Brain microvascular endothelial cell (primary cell): ENCODE measurements around the gene SLC1A4.
"Not testable (repeated sequence)": the region's sequence is repeated elsewhere in the genome, so short reads cannot be mapped to it uniquely, and the experiment has no call there.

Experiments used
- DNase-seq: peaks from one replicate; pipeline ENCODE4 v3.0.0-alpha.2; 2020
- H3K27ac ChIP-seq: fragments of 250-450 bp; sonication (Bioruptor Pico); 2 replicates; pipeline ENCODE4 v1.5.1; 2020; ENCODE audit warnings: mild to moderate bottlenecking, moderate library complexity
- H3K27me3 ChIP-seq: fragments of 250-450 bp; sonication (Bioruptor Pico); replicated peaks from 2 replicates; pipeline ENCODE4 v1.5.1; 2020; ENCODE audit warnings: mild to moderate bottlenecking
- H3K36me3 ChIP-seq: fragments of 250-450 bp; sonication (Bioruptor Pico); replicated peaks from 2 replicates; pipeline ENCODE4 v1.5.1; 2020; ENCODE audit warnings: mild to moderate bottlenecking
- H3K4me3 ChIP-seq: 2 replicates; pipeline ENCODE4 v1.5.1; 2011; ENCODE audit warnings: low read depth, mild to moderate bottlenecking, control low read depth, low read length, moderate library complexity
- CTCF ChIP-seq: IDR thresholded peaks from 2 replicates; pipeline ENCODE4 v1.5.1; 2011; ENCODE audit warnings: low read depth, mild to moderate bottlenecking, moderate library complexity, low read length, control low read depth, inconsistent platforms; ENCODE audit errors: missing control alignments
- in situ Hi-C: cut with HindIII; loops from 2 replicates; pipeline ENCODE4 v1.10.0; 2017; ENCODE audit warnings: low sequenced_read_pairs, low pct_ligation_motif_present

Gene SLC1A4

GRCh38 chr2:65016789-65017188 is 27.6 kb downstream of the SLC1A4 start:
- H3K4me3 ChIP-seq = no peak overlapping the region
- peaks cover 6% of the 10 kb centered on the region for H3K36me3 ChIP-seq
- no peaks in the 10 kb centered on the region for H3K27me3 ChIP-seq
- TF ChIP-seq CTCF = no peak
- DNase-seq = no peak
- in situ Hi-C loops = no loop called here
- H3K27ac ChIP-seq = no peak overlapping the region

GRCh38 chr2:65017335-65017734 is 28.1 kb downstream of the SLC1A4 start:
- TF ChIP-seq CTCF = peak; percentile 42
- peaks cover 6% of the 10 kb centered on the region for H3K36me3 ChIP-seq
- no peak overlapping the region for H3K27ac ChIP-seq
- H3K27me3 ChIP-seq = no peaks in the 10 kb centered on the region
- no peak for DNase-seq
- in situ Hi-C loops = no loop called here
- H3K4me3 ChIP-seq = no peak overlapping the region

- no peak for DNase-seq
- H3K27ac ChIP-seq = no peak overlapping the region
- peaks cover 6% of the 10 kb centered on the region for H3K36me3 ChIP-seq
Measured at GRCh38 chr2:65018141-65018582, 29.0 kb downstream of the SLC1A4 start.

GRCh38 chr2:65019010-65019409 is 29.8 kb downstream of the SLC1A4 start:
- in situ Hi-C loops = no loop called here
- H3K36me3 ChIP-seq = peaks cover 6% of the 10 kb centered on the region
- H3K27ac ChIP-seq = no peak overlapping the region
- H3K4me3 ChIP-seq = no peak overlapping the region
- no peaks in the 10 kb centered on the region for H3K27me3 ChIP-seq
- no peak for DNase-seq
- TF ChIP-seq CTCF = no peak

More at GRCh38 chr2:65018141-65018582, 29.0 kb downstream of the SLC1A4 start:
- TF ChIP-seq CTCF = no peak
- in situ Hi-C loops = no loop called here
- Histone ChIP-seq H3K4me3 (no peak overlapping the region), H3K27me3 (no peaks in the 10 kb centered on the region)

GRCh38 chr2:65019675-65020195 is 30.5 kb downstream of the SLC1A4 start:
- in situ Hi-C loops = no loop called here
- H3K27ac ChIP-seq = no peak overlapping the region

GRCh38 chr2:65020251-65020650 is 31.1 kb downstream of the SLC1A4 start:
- H3K27me3 ChIP-seq, H3K27ac ChIP-seq, H3K36me3 ChIP-seq, H3K4me3 ChIP-seq, in situ Hi-C loops, DNase-seq: not testable (repeated sequence)

More at GRCh38 chr2:65019675-65020195, 30.5 kb downstream of the SLC1A4 start:
- TF ChIP-seq CTCF = no peak
- Histone ChIP-seq H3K4me3 (no peak overlapping the region), H3K27me3 (no peaks in the 10 kb centered on the region), H3K36me3 (peaks cover 4% of the 10 kb centered on the region)
- no peak for DNase-seq
